Measurements from ENCODE around the gene MIF. TPM values are rescaled to one million over a fixed set of nuclear protein-coding genes. Genes with fewer than 3 reads are reported as not detected.
"Not testable (repeated sequence)": the region's sequence is repeated elsewhere in the genome, so short reads cannot be mapped to it uniquely, and the experiment has no call there.

Gene MIF
- total and polyA plus RNA-seq, 8 donors: 59.5 to 940 (median 280) TPM

DNA sequence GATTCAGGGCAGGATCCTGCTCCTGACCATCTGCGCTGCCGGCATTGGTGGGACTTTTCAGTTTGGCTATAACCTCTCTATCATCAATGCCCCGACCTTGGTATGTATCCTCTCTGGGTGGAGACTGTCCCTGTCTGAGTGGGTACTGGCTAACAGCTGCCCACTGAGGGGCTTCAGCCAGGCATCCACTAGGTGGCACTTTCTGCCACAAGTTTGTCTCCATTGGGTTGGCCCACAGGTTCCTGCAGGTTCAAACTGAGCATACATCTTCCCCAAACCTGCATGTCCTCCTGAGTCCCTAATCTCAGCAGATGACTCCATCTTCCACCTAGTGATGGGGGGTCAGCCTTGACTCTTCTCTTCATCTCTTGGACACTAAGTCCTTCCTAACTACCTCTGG, 32.1 kb upstream of the MIF start:
- Histone ChIP-seq H3K9me3 (no peaks in the 10 kb centered on the region), H3K27me3 (no peaks in the 10 kb centered on the region), H3K4me3 (no peak overlapping the region), H3K36me3 (peaks cover 0 to 24% (median 6%) of the 10 kb centered on the region in 4 donors), H3K4me1 (peaks cover 9 to 20% (median 17%) of the 10 kb centered on the region in 4 donors), H3K27ac (no peak overlapping the region)
- 62 to 77% (median 76%) methylated on average over 3 of the region's 3 CpGs for WGBS, 5 donors
- intact Hi-C loops (cut with DNase I; ENCODE audit: low total_unique reads): no loop called here
- DNase-seq: peak in 1 of 2 donors; percentile 74
- TF ChIP-seq EP300 (IDR thresholded peaks at IDR 0.05): no peak
- TF ChIP-seq POLR2AphosphoS5 (IDR thresholded peaks at IDR 0.05): no peak
- TF ChIP-seq, protein P1, sequence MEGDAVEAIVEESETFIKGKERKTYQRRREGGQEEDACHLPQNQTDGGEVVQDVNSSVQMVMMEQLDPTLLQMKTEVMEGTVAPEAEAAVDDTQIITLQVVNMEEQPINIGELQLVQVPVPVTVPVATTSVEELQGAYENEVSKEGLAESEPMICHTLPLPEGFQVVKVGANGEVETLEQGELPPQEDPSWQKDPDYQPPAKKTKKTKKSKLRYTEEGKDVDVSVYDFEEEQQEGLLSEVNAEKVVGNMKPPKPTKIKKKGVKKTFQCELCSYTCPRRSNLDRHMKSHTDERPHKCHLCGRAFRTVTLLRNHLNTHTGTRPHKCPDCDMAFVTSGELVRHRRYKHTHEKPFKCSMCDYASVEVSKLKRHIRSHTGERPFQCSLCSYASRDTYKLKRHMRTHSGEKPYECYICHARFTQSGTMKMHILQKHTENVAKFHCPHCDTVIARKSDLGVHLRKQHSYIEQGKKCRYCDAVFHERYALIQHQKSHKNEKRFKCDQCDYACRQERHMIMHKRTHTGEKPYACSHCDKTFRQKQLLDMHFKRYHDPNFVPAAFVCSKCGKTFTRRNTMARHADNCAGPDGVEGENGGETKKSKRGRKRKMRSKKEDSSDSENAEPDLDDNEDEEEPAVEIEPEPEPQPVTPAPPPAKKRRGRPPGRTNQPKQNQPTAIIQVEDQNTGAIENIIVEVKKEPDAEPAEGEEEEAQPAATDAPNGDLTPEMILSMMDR (IDR thresholded peaks at IDR 0.05): peak in 3 of 7 experiments; percentile 33 to 46 (median 33)
- no peak for TF ChIP-seq POLR2A (IDR thresholded peaks at IDR 0.05)

- H3K4me1 ChIP-seq; H3K27me3 ChIP-seq; H3K27ac ChIP-seq; intact Hi-C loops (cut with DNase I; ENCODE audit: low total_unique reads); DNase-seq; H3K4me3 ChIP-seq; H3K9me3 ChIP-seq: not testable (repeated sequence)
- peaks cover 6 to 49% (median 25%) of the 10 kb centered on the region in 4 donors for H3K36me3 ChIP-seq
- WGBS, 5 donors: 69 to 87% (median 71%) methylated on average over 11 of the region's 11 CpGs
Observed at GRCh38 chr22:23864499-23865154, 29.6 kb upstream of the MIF start.

GRCh38 chr22:23868580-23868979, 25.6 kb upstream of the MIF start:
- H3K27me3 ChIP-seq: no peaks in the 10 kb centered on the region
- no peak for DNase-seq
- H3K27ac ChIP-seq: no peak overlapping the region
- 82 to 93% (median 84%) methylated on average over 4 of the region's 4 CpGs for WGBS, 5 donors
- TF ChIP-seq POLR2AphosphoS5 (IDR thresholded peaks at IDR 0.05): no peak
- TF ChIP-seq, protein P1 (IDR thresholded peaks at IDR 0.05): no peak
- no peak for TF ChIP-seq POLR2A (IDR thresholded peaks at IDR 0.05)
- TF ChIP-seq EP300 (IDR thresholded peaks at IDR 0.05): no peak
- no peak overlapping the region for H3K4me3 ChIP-seq
- H3K36me3 ChIP-seq: peaks cover 0 to 75% (median 39%) of the 10 kb centered on the region in 4 donors
- H3K9me3 ChIP-seq: no peaks in the 10 kb centered on the region
- intact Hi-C loops (cut with DNase I; ENCODE audit: low total_unique reads): no loop called here
- H3K4me1 ChIP-seq: no peaks in the 10 kb centered on the region

GRCh38 chr22:23874871-23875270, 19.3 kb upstream of the MIF start:
- H3K27me3 ChIP-seq: no peaks in the 10 kb centered on the region
- no peaks in the 10 kb centered on the region for H3K9me3 ChIP-seq
- WGBS, 5 donors: 92 to 98% (median 94%) methylated on average over 4 of the region's 4 CpGs
- H3K4me1 ChIP-seq: no peaks in the 10 kb centered on the region
- intact Hi-C loops (cut with DNase I; ENCODE audit: low total_unique reads): no loop called here
- TF ChIP-seq POLR2A (IDR thresholded peaks at IDR 0.05): no peak
- TF ChIP-seq, protein P1 (IDR thresholded peaks at IDR 0.05): no peak
- TF ChIP-seq EP300 (IDR thresholded peaks at IDR 0.05): no peak
- TF ChIP-seq POLR2AphosphoS5 (IDR thresholded peaks at IDR 0.05): no peak
- H3K36me3 ChIP-seq: peaks cover 3 to 94% (median 51%) of the 10 kb centered on the region in 4 donors
- H3K4me3 ChIP-seq: no peak overlapping the region
- DNase-seq: no peak
- H3K27ac ChIP-seq: no peak overlapping the region

- Histone ChIP-seq H3K4me3 (no peak overlapping the region), H3K4me1 (no peaks in the 10 kb centered on the region), H3K27ac (no peak overlapping the region), H3K36me3 (peaks cover 3 to 90% (median 47%) of the 10 kb centered on the region in 4 donors), H3K27me3 (no peaks in the 10 kb centered on the region), H3K9me3 (no peaks in the 10 kb centered on the region)
- TF ChIP-seq POLR2AphosphoS5 (IDR thresholded peaks at IDR 0.05) (no peak), POLR2A (IDR thresholded peaks at IDR 0.05) (no peak), EP300 (IDR thresholded peaks at IDR 0.05) (no peak)
- TF ChIP-seq, protein P1 (IDR thresholded peaks at IDR 0.05): no peak
- no peak for DNase-seq
- intact Hi-C loops (cut with DNase I; ENCODE audit: low total_unique reads): no loop called here
- 86 to 93% (median 90%) methylated on average over 2 of the region's 2 CpGs for WGBS, 5 donors
Observed at GRCh38 chr22:23875801-23876200, 18.4 kb upstream of the MIF start.

All from stomach (tissue), 9 donors.